T-helper 17 cell (primary cell): Measurements from ENCODE around the gene RAB11FIP4. TPM values are rescaled to one million over a fixed set of nuclear protein-coding genes. Genes with fewer than 3 reads are reported as not detected.
A peak's percentile ranks its signal among the peaks of the same experiment; 100 is the strongest.
"Not testable (repeated sequence)": the region's sequence is repeated elsewhere in the genome, so short reads cannot be mapped to it uniquely, and the experiment has no call there.

Experiments used
- ATAC-seq: fragments of 150-1000 bp; cut with Tn5 transposase; 2 replicates; pipeline ENCODE4 v1.10.0; 2021; ENCODE audit warnings: mild to moderate bottlenecking, moderate library complexity
- DNase-seq, 3 donors: peaks; one replicate each; pipeline versions ENCODE4 v3.0.0 to v3.0.0-alpha.2; 2020 to 2021
- H3K9me3 ChIP-seq: one replicate; pipeline ENCODE4 v1.7.0; 2013; ENCODE audit warnings: low read length, mild to moderate bottlenecking; ENCODE audit not compliant: control insufficient read depth, poor library complexity, severe bottlenecking
- H3K27ac Mint-ChIP-seq: one replicate; pipeline ENCODE4 v1.8.0; 2022; ENCODE audit warnings: mild to moderate bottlenecking, moderate library complexity, mixed read lengths
- H3K27me3 Mint-ChIP-seq: one replicate; pipeline ENCODE4 v1.8.0; 2022; ENCODE audit warnings: mixed read lengths
- H3K36me3 Mint-ChIP-seq: one replicate; pipeline ENCODE4 v1.8.0; 2022; ENCODE audit warnings: low read depth, mixed read lengths
- H3K4me1 Mint-ChIP-seq: one replicate; pipeline ENCODE4 v1.8.0; 2022; ENCODE audit warnings: mild to moderate bottlenecking, mixed read lengths
- H3K4me3 Mint-ChIP-seq: one replicate; pipeline ENCODE4 v1.8.0; 2022; ENCODE audit warnings: mild to moderate bottlenecking, moderate library complexity, mixed read lengths
- total RNA-seq, 4 donors: library from RNA in 2 of 4; stranded (reverse) in 2 of 4; gene quantifications; one replicate each; pipeline ENCODE4 v1.2.3 and lab custom pipeline; 2022 to 2026

RAB11FIP4 gene
- total RNA-seq, 2 donors from 2014 or later: 47.4 to 61.9 TPM

- H3K4me3 Mint-ChIP-seq: no peak overlapping the region
- DNase-seq: no peak
- no peaks in the 10 kb centered on the region for H3K9me3 ChIP-seq
- ATAC-seq: no peak
- no peaks in the 10 kb centered on the region for H3K4me1 Mint-ChIP-seq
- H3K27me3 Mint-ChIP-seq: no peaks in the 10 kb centered on the region
- no peak overlapping the region for H3K27ac Mint-ChIP-seq
- H3K36me3 Mint-ChIP-seq: peaks cover 2% of the 10 kb centered on the region
These were observed 12.8 kb upstream of the RAB11FIP4 start for GRCh38 chr17:31378638-31379037.

- Mint-ChIP-seq H3K27ac (no peak overlapping the region), H3K4me1 (no peaks in the 10 kb centered on the region)
These were observed 11.8 kb upstream of the RAB11FIP4 start for GRCh38 chr17:31379597-31380205.

GRCh38 chr17:31381165-31381668 is 10.3 kb upstream of the RAB11FIP4 start:
- Mint-ChIP-seq H3K27me3 (no peaks in the 10 kb centered on the region), H3K4me1 (no peaks in the 10 kb centered on the region), H3K4me3 (no peak overlapping the region), H3K36me3 (no peaks in the 10 kb centered on the region), H3K27ac (no peak overlapping the region)
- H3K9me3 ChIP-seq: no peaks in the 10 kb centered on the region
- ATAC-seq (no peak), DNase-seq (no peak)

More at GRCh38 chr17:31379597-31380205, 11.8 kb upstream of the RAB11FIP4 start:
- ATAC-seq (no peak), DNase-seq (no peak)
- no peaks in the 10 kb centered on the region for H3K9me3 ChIP-seq
- no peaks in the 10 kb centered on the region for H3K36me3 Mint-ChIP-seq
- no peaks in the 10 kb centered on the region for H3K27me3 Mint-ChIP-seq
- H3K4me3 Mint-ChIP-seq: no peak overlapping the region

- H3K27me3 Mint-ChIP-seq, H3K4me3 Mint-ChIP-seq, H3K9me3 ChIP-seq, H3K4me1 Mint-ChIP-seq, ATAC-seq, H3K27ac Mint-ChIP-seq, H3K36me3 Mint-ChIP-seq, DNase-seq: not testable (repeated sequence)
These were observed 8.7 kb upstream of the RAB11FIP4 start for GRCh38 chr17:31382668-31383275.

- not testable (repeated sequence) for H3K27ac Mint-ChIP-seq
These were observed 8.0 kb upstream of the RAB11FIP4 start for GRCh38 chr17:31383488-31383887.

GRCh38 chr17:31385428-31386285 is 5.8 kb upstream of the RAB11FIP4 start:
- Mint-ChIP-seq H3K27ac (no peak overlapping the region), H3K27me3 (peaks cover 17% of the 10 kb centered on the region), H3K4me3 (no peak overlapping the region), H3K36me3 (peaks cover 3% of the 10 kb centered on the region), H3K4me1 (peaks cover 10% of the 10 kb centered on the region)
- no peak for ATAC-seq
- no peaks in the 10 kb centered on the region for H3K9me3 ChIP-seq
- DNase-seq: no peak

More at GRCh38 chr17:31383488-31383887, 8.0 kb upstream of the RAB11FIP4 start:
- not testable (repeated sequence) for H3K36me3 Mint-ChIP-seq, H3K4me1 Mint-ChIP-seq, H3K9me3 ChIP-seq, ATAC-seq, H3K27me3 Mint-ChIP-seq, DNase-seq, H3K4me3 Mint-ChIP-seq

GRCh38 chr17:31386542-31387075 is 4.9 kb upstream of the RAB11FIP4 start:
- Mint-ChIP-seq H3K27me3 (peaks cover 17% of the 10 kb centered on the region), H3K4me3 (no peak overlapping the region), H3K27ac (peak overlapping the region; percentile 21), H3K36me3 (peaks cover 3% of the 10 kb centered on the region), H3K4me1 (peaks cover 10% of the 10 kb centered on the region)
- H3K9me3 ChIP-seq: no peaks in the 10 kb centered on the region
- no peak for DNase-seq
- ATAC-seq: no peak

- ATAC-seq: no peak
- no peak overlapping the region for H3K27ac Mint-ChIP-seq
These were observed 4.0 kb upstream of the RAB11FIP4 start for GRCh38 chr17:31387438-31387837.

GRCh38 chr17:31388351-31388750 is 3.1 kb upstream of the RAB11FIP4 start:
- Mint-ChIP-seq H3K27ac (no peak overlapping the region), H3K27me3 (peaks cover 30% of the 10 kb centered on the region), H3K4me1 (peaks cover 10% of the 10 kb centered on the region), H3K36me3 (peaks cover 3% of the 10 kb centered on the region), H3K4me3 (no peak overlapping the region)
- no peak for DNase-seq
- no peaks in the 10 kb centered on the region for H3K9me3 ChIP-seq
- ATAC-seq: no peak

More at GRCh38 chr17:31387438-31387837, 4.0 kb upstream of the RAB11FIP4 start:
- Mint-ChIP-seq H3K4me1 (peaks cover 10% of the 10 kb centered on the region), H3K4me3 (no peak overlapping the region), H3K36me3 (peaks cover 3% of the 10 kb centered on the region), H3K27me3 (peaks cover 21% of the 10 kb centered on the region)
- H3K9me3 ChIP-seq: no peaks in the 10 kb centered on the region
- DNase-seq: no peak

GRCh38 chr17:31388770-31389656 is 2.5 kb upstream of the RAB11FIP4 start:
- Mint-ChIP-seq H3K4me3 (no peak overlapping the region), H3K4me1 (peaks cover 10% of the 10 kb centered on the region), H3K36me3 (peaks cover 6% of the 10 kb centered on the region), H3K27ac (no peak overlapping the region), H3K27me3 (peaks cover 36% of the 10 kb centered on the region)
- ATAC-seq (peak; percentile 62), DNase-seq (peak in 1 of 3 donors; percentile 24)
- no peaks in the 10 kb centered on the region for H3K9me3 ChIP-seq

GRCh38 chr17:31389657-31390381 is 1.7 kb upstream of the RAB11FIP4 start:
- no peak for ATAC-seq
- Mint-ChIP-seq H3K27ac (no peak overlapping the region), H3K36me3 (peaks cover 10% of the 10 kb centered on the region), H3K4me3 (peak overlapping the region; percentile 78), H3K27me3 (peaks cover 43% of the 10 kb centered on the region), H3K4me1 (peaks cover 12% of the 10 kb centered on the region)
- H3K9me3 ChIP-seq: no peaks in the 10 kb centered on the region
- DNase-seq: no peak

- H3K36me3 Mint-ChIP-seq: peaks cover 10% of the 10 kb centered on the region
- H3K4me1 Mint-ChIP-seq: peaks cover 12% of the 10 kb centered on the region
- no peak overlapping the region for H3K27ac Mint-ChIP-seq
- H3K4me3 Mint-ChIP-seq: peak overlapping the region; percentile 78
- H3K27me3 Mint-ChIP-seq: peaks cover 46% of the 10 kb centered on the region
- no peak for DNase-seq
- no peak for ATAC-seq
- no peaks in the 10 kb centered on the region for H3K9me3 ChIP-seq
These were observed 1.1 kb upstream of the RAB11FIP4 start for GRCh38 chr17:31390426-31390747.
